Skeletal muscle satellite cell (primary cell): Measurements from ENCODE around the gene PTGR2.
A peak's percentile ranks its signal among the peaks of the same experiment; 100 is the strongest.
"Not testable (repeated sequence)": the region's sequence is repeated elsewhere in the genome, so short reads cannot be mapped to it uniquely, and the experiment has no call there.

Experiments used
- H3K27me3 ChIP-seq: 2 replicates; pipeline ENCODE4 v1.7.0; 2013; ENCODE audit warnings: low read length; ENCODE audit not compliant: control insufficient read depth, insufficient read depth
- H3K36me3 ChIP-seq: 2 replicates; pipeline ENCODE4 v1.7.0; 2013; ENCODE audit warnings: mild to moderate bottlenecking, control low read depth, low read length; ENCODE audit not compliant: insufficient read depth
- H3K4me1 ChIP-seq: 2 replicates; pipeline ENCODE4 v1.7.0; 2013; ENCODE audit warnings: low read length; ENCODE audit not compliant: control insufficient read depth, insufficient read depth
- H3K4me2 ChIP-seq: 2 replicates; pipeline ENCODE4 v1.7.0; 2013; ENCODE audit warnings: mild to moderate bottlenecking, low read length
- H3K4me3 ChIP-seq: 2 replicates; pipeline ENCODE4 v1.7.0; 2013; ENCODE audit warnings: low read length
- H3K9ac ChIP-seq: 2 replicates; pipeline ENCODE4 v1.7.0; 2013; ENCODE audit warnings: mild to moderate bottlenecking, low read depth, low read length, moderate library complexity
- H3K9me3 ChIP-seq: replicated peaks from 2 replicates; pipeline ENCODE4 v1.7.0; 2013; ENCODE audit warnings: mild to moderate bottlenecking, control low read depth, low read length

PTGR2 gene

GRCh38 chr14:73818821-73819220 lies 32.8 kb upstream of the PTGR2 start:
- H3K36me3 ChIP-seq = no peaks in the 10 kb centered on the region
- H3K9ac ChIP-seq = no peak overlapping the region
- H3K27me3 ChIP-seq = no peaks in the 10 kb centered on the region
- H3K9me3 ChIP-seq = no peaks in the 10 kb centered on the region
- H3K4me2 ChIP-seq = no peak overlapping the region
- no peak overlapping the region for H3K4me3 ChIP-seq
- H3K4me1 ChIP-seq = no peaks in the 10 kb centered on the region

GRCh38 chr14:73820631-73821030 lies 31.0 kb upstream of the PTGR2 start:
- Histone ChIP-seq H3K9me3 (no peaks in the 10 kb centered on the region), H3K27me3 (no peaks in the 10 kb centered on the region), H3K4me2 (no peak overlapping the region), H3K4me3 (no peak overlapping the region), H3K4me1 (peaks cover 14% of the 10 kb centered on the region), H3K9ac (no peak overlapping the region), H3K36me3 (no peaks in the 10 kb centered on the region)

DNA sequence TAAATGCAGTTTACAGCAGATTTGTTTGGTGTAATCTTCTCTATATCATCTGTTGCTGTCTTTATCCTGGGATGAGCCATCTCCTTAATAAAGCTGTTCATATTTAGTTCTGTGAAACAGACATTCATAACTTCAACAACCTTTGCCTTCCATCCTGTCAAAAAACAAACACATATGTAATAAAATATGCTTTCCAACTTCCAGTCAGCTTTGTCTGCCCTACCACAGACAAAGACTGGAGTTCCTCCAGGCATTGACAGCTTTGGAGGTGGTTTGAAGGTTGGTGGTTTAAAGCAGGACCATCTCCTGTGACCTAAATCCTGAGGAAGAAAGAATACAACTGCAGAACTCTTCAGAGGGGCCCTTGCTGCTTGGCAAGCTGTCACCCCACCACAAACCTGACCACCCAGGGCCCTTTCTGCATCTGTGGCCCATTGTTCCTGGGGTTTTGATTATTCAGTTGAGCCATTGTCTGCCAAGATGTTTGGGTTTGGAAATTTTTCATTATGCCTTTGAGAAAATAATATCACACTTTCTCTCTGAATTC lies 28.2 kb upstream of the PTGR2 start:
- Histone ChIP-seq H3K4me3 (no peak overlapping the region), H3K9ac (no peak overlapping the region), H3K4me1 (peaks cover 14% of the 10 kb centered on the region), H3K4me2 (no peak overlapping the region), H3K9me3 (no peaks in the 10 kb centered on the region), H3K36me3 (no peaks in the 10 kb centered on the region), H3K27me3 (no peaks in the 10 kb centered on the region)

DNA sequence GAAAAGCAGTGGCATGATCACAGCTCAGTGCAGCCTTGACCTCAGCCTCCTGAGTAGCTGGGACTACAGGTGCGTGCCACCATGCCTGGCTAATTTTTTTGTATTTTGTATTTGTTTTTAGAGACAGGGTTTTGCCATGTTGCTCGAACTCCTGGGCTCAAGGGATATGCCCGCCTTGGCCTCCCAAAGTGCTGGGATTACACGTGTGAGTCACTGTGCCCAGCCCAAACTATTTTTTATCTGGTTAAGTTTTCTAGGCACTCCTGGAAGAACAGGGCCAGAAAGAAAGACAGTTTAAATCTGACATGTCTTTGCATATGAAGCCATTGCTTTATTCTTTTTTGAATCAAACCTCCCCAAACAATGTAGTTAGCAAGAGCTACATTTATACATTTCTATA lies 27.5 kb upstream of the PTGR2 start:
- H3K9me3 ChIP-seq = no peaks in the 10 kb centered on the region
- H3K27me3 ChIP-seq = no peaks in the 10 kb centered on the region
- H3K9ac ChIP-seq = no peak overlapping the region
- no peak overlapping the region for H3K4me3 ChIP-seq
- no peaks in the 10 kb centered on the region for H3K36me3 ChIP-seq
- peaks cover 16% of the 10 kb centered on the region for H3K4me1 ChIP-seq
- H3K4me2 ChIP-seq = no peak overlapping the region

GRCh38 chr14:73824536-73824935 lies 27.1 kb upstream of the PTGR2 start:
- no peaks in the 10 kb centered on the region for H3K9me3 ChIP-seq
- peaks cover 20% of the 10 kb centered on the region for H3K4me1 ChIP-seq
- H3K4me2 ChIP-seq = no peak overlapping the region
- no peak overlapping the region for H3K4me3 ChIP-seq
- no peaks in the 10 kb centered on the region for H3K27me3 ChIP-seq
- H3K9ac ChIP-seq = no peak overlapping the region
- H3K36me3 ChIP-seq = no peaks in the 10 kb centered on the region

GRCh38 chr14:73825551-73826188 lies 26.0 kb upstream of the PTGR2 start:
- H3K4me1 ChIP-seq = peaks cover 24% of the 10 kb centered on the region
- no peaks in the 10 kb centered on the region for H3K36me3 ChIP-seq

GRCh38 chr14:73827190-73827589 lies 24.4 kb upstream of the PTGR2 start:
- H3K9ac ChIP-seq, H3K36me3 ChIP-seq, H3K9me3 ChIP-seq, H3K27me3 ChIP-seq, H3K4me3 ChIP-seq, H3K4me2 ChIP-seq: not testable (repeated sequence)
- peaks cover 24% of the 10 kb centered on the region for H3K4me1 ChIP-seq

More at GRCh38 chr14:73825551-73826188, 26.0 kb upstream of the PTGR2 start:
- no peak overlapping the region for H3K9ac ChIP-seq
- no peak overlapping the region for H3K4me2 ChIP-seq
- H3K27me3 ChIP-seq = no peaks in the 10 kb centered on the region
- no peaks in the 10 kb centered on the region for H3K9me3 ChIP-seq
- H3K4me3 ChIP-seq = no peak overlapping the region

DNA sequence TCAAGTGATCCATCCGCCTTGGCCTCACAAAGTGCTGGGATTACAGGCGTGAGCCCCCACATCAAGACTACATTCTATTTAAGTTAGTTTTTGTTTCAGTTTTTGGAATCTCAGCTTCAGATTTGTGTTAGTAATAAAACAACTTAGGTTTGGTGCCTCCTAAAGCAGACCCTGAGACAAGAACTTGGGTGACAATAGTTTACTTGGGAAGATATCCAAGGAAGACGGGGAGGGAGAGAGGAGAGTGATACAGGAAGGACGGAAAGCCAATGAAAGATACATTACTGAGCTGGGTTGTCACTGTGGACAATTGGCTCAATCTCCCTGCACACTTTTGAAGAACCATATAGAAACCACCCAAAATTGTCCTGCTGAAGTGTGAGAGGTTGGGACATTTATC lies 22.6 kb upstream of the PTGR2 start:
- no peak overlapping the region for H3K4me2 ChIP-seq
- no peaks in the 10 kb centered on the region for H3K27me3 ChIP-seq
- no peaks in the 10 kb centered on the region for H3K36me3 ChIP-seq
- no peaks in the 10 kb centered on the region for H3K9me3 ChIP-seq
- H3K4me1 ChIP-seq = peaks cover 34% of the 10 kb centered on the region
- no peak overlapping the region for H3K4me3 ChIP-seq
- no peak overlapping the region for H3K9ac ChIP-seq

- Histone ChIP-seq H3K9ac (no peak overlapping the region), H3K36me3 (no peaks in the 10 kb centered on the region), H3K4me1 (peaks cover 29% of the 10 kb centered on the region), H3K4me3 (no peak overlapping the region), H3K27me3 (no peaks in the 10 kb centered on the region), H3K4me2 (peak overlapping the region; percentile 16), H3K9me3 (no peaks in the 10 kb centered on the region)
These were observed 21.9 kb upstream of the PTGR2 start for GRCh38 chr14:73829526-73830431.

GRCh38 chr14:73833034-73833433 lies 18.6 kb upstream of the PTGR2 start:
- no peak overlapping the region for H3K4me2 ChIP-seq
- no peak overlapping the region for H3K9ac ChIP-seq
- H3K36me3 ChIP-seq = no peaks in the 10 kb centered on the region
- no peaks in the 10 kb centered on the region for H3K9me3 ChIP-seq
- no peak overlapping the region for H3K4me3 ChIP-seq
- no peaks in the 10 kb centered on the region for H3K27me3 ChIP-seq
- peaks cover 21% of the 10 kb centered on the region for H3K4me1 ChIP-seq

GRCh38 chr14:73833530-73834260 lies 17.9 kb upstream of the PTGR2 start:
- Histone ChIP-seq H3K4me3 (no peak overlapping the region), H3K27me3 (no peaks in the 10 kb centered on the region), H3K4me2 (peak overlapping the region; percentile 34), H3K36me3 (no peaks in the 10 kb centered on the region), H3K4me1 (peaks cover 21% of the 10 kb centered on the region), H3K9ac (no peak overlapping the region), H3K9me3 (no peaks in the 10 kb centered on the region)
